Measurements from ENCODE around the gene CDH4.

The CDH4 gene

GRCh38 chr20:61650912-61651733 lies 399.1 kb downstream of the CDH4 start:
- TF ChIP-seq, protein P1, sequence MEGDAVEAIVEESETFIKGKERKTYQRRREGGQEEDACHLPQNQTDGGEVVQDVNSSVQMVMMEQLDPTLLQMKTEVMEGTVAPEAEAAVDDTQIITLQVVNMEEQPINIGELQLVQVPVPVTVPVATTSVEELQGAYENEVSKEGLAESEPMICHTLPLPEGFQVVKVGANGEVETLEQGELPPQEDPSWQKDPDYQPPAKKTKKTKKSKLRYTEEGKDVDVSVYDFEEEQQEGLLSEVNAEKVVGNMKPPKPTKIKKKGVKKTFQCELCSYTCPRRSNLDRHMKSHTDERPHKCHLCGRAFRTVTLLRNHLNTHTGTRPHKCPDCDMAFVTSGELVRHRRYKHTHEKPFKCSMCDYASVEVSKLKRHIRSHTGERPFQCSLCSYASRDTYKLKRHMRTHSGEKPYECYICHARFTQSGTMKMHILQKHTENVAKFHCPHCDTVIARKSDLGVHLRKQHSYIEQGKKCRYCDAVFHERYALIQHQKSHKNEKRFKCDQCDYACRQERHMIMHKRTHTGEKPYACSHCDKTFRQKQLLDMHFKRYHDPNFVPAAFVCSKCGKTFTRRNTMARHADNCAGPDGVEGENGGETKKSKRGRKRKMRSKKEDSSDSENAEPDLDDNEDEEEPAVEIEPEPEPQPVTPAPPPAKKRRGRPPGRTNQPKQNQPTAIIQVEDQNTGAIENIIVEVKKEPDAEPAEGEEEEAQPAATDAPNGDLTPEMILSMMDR (IDR thresholded peaks at IDR 0.05; ENCODE audit: control extremely low read depth, extremely low read depth, low read depth, missing control alignments) = no peak
- DNase-seq (ENCODE audit: extremely low spot score) = no peak
- ChIA-PET CTCF (no interaction called here), POLR2A (no interaction called here)

DNA sequence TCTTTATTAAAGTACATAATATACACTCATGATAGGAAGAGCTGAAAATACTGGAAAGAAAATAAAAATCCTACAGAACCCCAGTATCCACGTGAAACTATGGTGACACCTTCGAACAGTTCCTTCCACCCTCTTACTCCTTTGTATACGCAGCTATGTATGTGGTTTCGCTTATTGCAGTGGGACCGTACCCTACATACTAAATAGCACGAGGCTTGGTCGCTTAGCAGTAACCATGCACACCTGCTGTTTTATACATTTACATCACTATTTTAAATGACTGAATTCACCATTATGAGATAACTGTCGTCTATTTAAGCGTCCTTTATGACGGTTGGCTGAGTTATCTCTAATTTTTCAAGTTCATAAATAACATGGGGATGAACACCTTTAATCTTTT lies 400.1 kb downstream of the CDH4 start:
- ChIA-PET CTCF (no interaction called here), POLR2A (no interaction called here)
- TF ChIP-seq, protein P1 (IDR thresholded peaks at IDR 0.05; ENCODE audit: control extremely low read depth, extremely low read depth, low read depth, missing control alignments) = no peak
- DNase-seq (ENCODE audit: extremely low spot score) = no peak

DNA sequence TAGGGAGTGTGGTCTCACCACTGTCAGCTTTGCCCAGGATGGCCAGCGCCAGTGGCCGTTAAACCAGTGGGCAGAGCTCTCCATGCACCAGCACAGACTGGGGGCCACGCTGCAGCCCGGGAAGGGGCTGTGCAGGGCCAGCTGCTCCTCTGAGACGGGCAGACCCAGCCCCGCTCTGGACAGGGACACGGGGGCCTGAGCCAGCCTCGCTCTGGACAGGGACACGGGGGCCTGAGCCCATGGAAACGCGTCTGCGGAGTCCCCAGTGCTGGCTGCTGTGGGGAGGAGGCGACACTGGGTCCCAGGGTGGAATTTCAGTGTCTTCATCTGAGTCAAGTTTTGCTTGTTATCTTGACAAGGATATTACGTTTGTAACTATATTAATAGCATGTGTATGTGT lies 402.7 kb downstream of the CDH4 start:
- TF ChIP-seq, protein P1 (IDR thresholded peaks at IDR 0.05; ENCODE audit: control extremely low read depth, extremely low read depth, low read depth, missing control alignments) = no peak
- CTCF ChIA-PET = no interaction called here
- DNase-seq (ENCODE audit: extremely low spot score) = no peak
- POLR2A ChIA-PET = no interaction called here

- TF ChIP-seq, protein P1 (IDR thresholded peaks at IDR 0.05; ENCODE audit: control extremely low read depth, extremely low read depth, low read depth, missing control alignments) = no peak
- DNase-seq (ENCODE audit: extremely low spot score) = no peak
- POLR2A ChIA-PET = no interaction called here
- CTCF ChIA-PET = no interaction called here
These were observed 403.5 kb downstream of the CDH4 start for GRCh38 chr20:61655591-61655990.

DNA sequence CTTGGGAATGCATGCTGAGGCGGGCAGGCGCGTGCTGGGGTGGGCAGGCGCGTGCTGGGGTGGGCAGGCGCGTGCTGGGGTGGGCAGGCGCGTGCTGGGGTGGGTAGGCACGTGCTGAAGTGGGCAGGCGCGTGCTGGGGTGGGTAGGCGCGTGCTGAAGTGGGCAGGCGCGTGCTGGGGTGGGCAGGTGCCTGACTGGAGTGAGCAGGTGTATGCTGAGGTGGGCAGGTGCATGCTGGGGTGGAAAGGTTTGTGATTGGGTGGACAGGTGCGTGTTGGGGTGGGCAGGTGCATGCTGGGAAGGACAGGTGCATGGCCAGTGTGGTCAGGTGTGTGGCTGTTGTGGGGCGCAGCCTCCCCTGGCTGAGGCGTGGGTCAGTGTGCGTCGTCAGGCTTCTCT lies 404.1 kb downstream of the CDH4 start:
- TF ChIP-seq, protein P1 (IDR thresholded peaks at IDR 0.05; ENCODE audit: control extremely low read depth, extremely low read depth, low read depth, missing control alignments) = no peak
- POLR2A ChIA-PET = no interaction called here

GRCh38 chr20:61657721-61658377 lies 405.8 kb downstream of the CDH4 start:
- TF ChIP-seq, protein P1 (IDR thresholded peaks at IDR 0.05; ENCODE audit: control extremely low read depth, extremely low read depth, low read depth, missing control alignments) = no peak
- CTCF ChIA-PET = no interaction called here
- no peak for DNase-seq (ENCODE audit: extremely low spot score)
- POLR2A ChIA-PET = no interaction called here

More for the DNA sequence above, 404.1 kb downstream of the CDH4 start:
- no peak for DNase-seq (ENCODE audit: extremely low spot score)
- CTCF ChIA-PET = no interaction called here
